ENCODE results near the gene RAPGEF1. TPM values are rescaled to one million over a fixed set of nuclear protein-coding genes. Genes with fewer than 3 reads are reported as not detected.

RAPGEF1 gene
- total RNA-seq, 2 experiments from 2014 or later: 91.9 to 92.3 TPM

- peak overlapping the region; percentile 70 for H3K4me3 Mint-ChIP-seq
- CTCF ChIA-PET: interaction anchor here (0.6 to 3.7 kb wide), 17 partner anchors 8 to 532 kb away, joined by 3 to 46 read pairs (median 5); partner anchors contain the start of gene RAPGEF1
- peak; percentile 52 for DNase-seq
Observed at GRCh38 chr9:131727795-131728545, 11.9 kb downstream of the RAPGEF1 start.

GRCh38 chr9:131727184-131727759, 12.6 kb downstream of the RAPGEF1 start:
- H3K27ac Mint-ChIP-seq: peak overlapping the region; percentile 93
- peaks cover 86% of the 10 kb centered on the region for H3K4me1 Mint-ChIP-seq (ENCODE audit: low read depth)
- ChIA-PET CTCF (interaction anchor here (0.8 to 3.7 kb wide), 12 partner anchors 8 to 532 kb away, joined by 3 to 46 read pairs (median 6); partner anchors contain the start of gene RAPGEF1), POLR2A (interaction anchor here (0.6 to 11.1 kb wide), 10 partner anchors 9 to 183 kb away, joined by 3 to 76 read pairs (median 7); partner anchors contain the start of gene RAPGEF1)
- no peaks in the 10 kb centered on the region for H3K9me3 Mint-ChIP-seq
- intact Hi-C loops (cut with micrococcal nuclease): no loop called here
- peak; percentile 59 for DNase-seq
- peak overlapping the region; percentile 70 for H3K4me3 Mint-ChIP-seq
- H3K36me3 Mint-ChIP-seq: peaks cover 13% of the 10 kb centered on the region
- H3K27me3 Mint-ChIP-seq: no peaks in the 10 kb centered on the region

More at GRCh38 chr9:131727795-131728545, 11.9 kb downstream of the RAPGEF1 start:
- Mint-ChIP-seq H3K4me1 (ENCODE audit: low read depth) (peaks cover 92% of the 10 kb centered on the region), H3K27ac (peak overlapping the region; percentile 93), H3K9me3 (no peaks in the 10 kb centered on the region), H3K36me3 (peaks cover 13% of the 10 kb centered on the region), H3K27me3 (no peaks in the 10 kb centered on the region)
- POLR2A ChIA-PET: interaction anchor here (0.8 to 11.1 kb wide), 12 partner anchors 8 to 100 kb away, joined by 3 to 76 read pairs (median 7); partner anchors contain the start of gene RAPGEF1
- intact Hi-C loops (cut with micrococcal nuclease): loop anchor here (1.0 kb wide), 2 partner anchors 8 to 18 kb away; no protein-coding TSS in a partner anchor

- peaks cover 83% of the 10 kb centered on the region for H3K4me1 Mint-ChIP-seq (ENCODE audit: low read depth)
- POLR2A ChIA-PET: interaction anchor here (0.6 to 1.5 kb wide), 2 partner anchors 11 to 15 kb away, joined by 3 to 7 read pairs; no protein-coding TSS in a partner anchor
- H3K27ac Mint-ChIP-seq: peak overlapping the region; percentile 57
- no peaks in the 10 kb centered on the region for H3K27me3 Mint-ChIP-seq
- no peak for DNase-seq
- intact Hi-C loops (cut with micrococcal nuclease): no loop called here
- peaks cover 9% of the 10 kb centered on the region for H3K36me3 Mint-ChIP-seq
- H3K4me3 Mint-ChIP-seq: no peak overlapping the region
- CTCF ChIA-PET: no interaction called here
- H3K9me3 Mint-ChIP-seq: no peaks in the 10 kb centered on the region
Observed at GRCh38 chr9:131724683-131725082, 15.2 kb downstream of the RAPGEF1 start.

- POLR2A ChIA-PET: interaction anchor here (1.7 kb wide), 1 partner anchor 8 kb away, joined by 4 read pairs; no protein-coding TSS in a partner anchor
- H3K27ac Mint-ChIP-seq: peak overlapping the region; percentile 1
- intact Hi-C loops (cut with micrococcal nuclease): no loop called here
Observed at GRCh38 chr9:131723632-131724031, 16.2 kb downstream of the RAPGEF1 start.

GRCh38 chr9:131722255-131722654, 17.6 kb downstream of the RAPGEF1 start:
- DNase-seq: no peak
- no peak overlapping the region for H3K4me3 Mint-ChIP-seq
- H3K27ac Mint-ChIP-seq: peak overlapping the region; percentile 8
- no peaks in the 10 kb centered on the region for H3K9me3 Mint-ChIP-seq
- no peaks in the 10 kb centered on the region for H3K27me3 Mint-ChIP-seq
- ChIA-PET POLR2A (interaction anchor here (1.7 kb wide), 1 partner anchor 10 kb away, joined by 4 read pairs; no protein-coding TSS in a partner anchor), CTCF (interaction anchor here (0.6 to 1.0 kb wide), 3 partner anchors 17 to 44 kb away, joined by 3 to 4 read pairs (median 3); no protein-coding TSS in a partner anchor)
- peaks cover 82% of the 10 kb centered on the region for H3K4me1 Mint-ChIP-seq (ENCODE audit: low read depth)
- intact Hi-C loops (cut with micrococcal nuclease): no loop called here
- H3K36me3 Mint-ChIP-seq: peaks cover 7% of the 10 kb centered on the region

More at GRCh38 chr9:131723632-131724031, 16.2 kb downstream of the RAPGEF1 start:
- H3K4me1 Mint-ChIP-seq (ENCODE audit: low read depth): peaks cover 84% of the 10 kb centered on the region
- peaks cover 7% of the 10 kb centered on the region for H3K36me3 Mint-ChIP-seq
- no peaks in the 10 kb centered on the region for H3K27me3 Mint-ChIP-seq
- DNase-seq: no peak
- CTCF ChIA-PET: no interaction called here
- no peak overlapping the region for H3K4me3 Mint-ChIP-seq
- H3K9me3 Mint-ChIP-seq: no peaks in the 10 kb centered on the region

GRCh38 chr9:131721076-131721475, 18.8 kb downstream of the RAPGEF1 start:
- H3K27ac Mint-ChIP-seq: no peak overlapping the region
- H3K4me3 Mint-ChIP-seq: no peak overlapping the region
- CTCF ChIA-PET: no interaction called here

GRCh38 chr9:131720330-131720729, 19.5 kb downstream of the RAPGEF1 start:
- POLR2A ChIA-PET: interaction anchor here (0.8 to 2.5 kb wide), 7 partner anchors 9 to 51 kb away, joined by 3 to 11 read pairs (median 10); no protein-coding TSS in a partner anchor
- H3K36me3 Mint-ChIP-seq: peaks cover 9% of the 10 kb centered on the region

More at GRCh38 chr9:131721076-131721475, 18.8 kb downstream of the RAPGEF1 start:
- intact Hi-C loops (cut with micrococcal nuclease): no loop called here
- Mint-ChIP-seq H3K4me1 (ENCODE audit: low read depth) (peaks cover 76% of the 10 kb centered on the region), H3K9me3 (no peaks in the 10 kb centered on the region), H3K27me3 (no peaks in the 10 kb centered on the region), H3K36me3 (peaks cover 7% of the 10 kb centered on the region)
- no peak for DNase-seq
- POLR2A ChIA-PET: interaction anchor here (2.1 to 2.5 kb wide), 3 partner anchors 8 to 44 kb away, joined by 6 to 11 read pairs (median 10); no protein-coding TSS in a partner anchor

GRCh38 chr9:131719262-131719908, 20.5 kb downstream of the RAPGEF1 start:
- CTCF ChIA-PET: interaction anchor here (1.1 to 2.1 kb wide), 6 partner anchors 9 to 128 kb away, joined by 3 to 9 read pairs (median 6); no protein-coding TSS in a partner anchor
- peak overlapping the region; percentile 86 for H3K27ac Mint-ChIP-seq
- intact Hi-C loops (cut with micrococcal nuclease): loop anchor here (1.0 kb wide), 1 partner anchor 9 kb away; no protein-coding TSS in a partner anchor
- peaks cover 9% of the 10 kb centered on the region for H3K36me3 Mint-ChIP-seq
- POLR2A ChIA-PET: interaction anchor here (0.7 to 2.5 kb wide), 10 partner anchors 8 to 50 kb away, joined by 3 to 11 read pairs (median 5); no protein-coding TSS in a partner anchor
- no peak for DNase-seq
- H3K4me1 Mint-ChIP-seq (ENCODE audit: low read depth): peaks cover 70% of the 10 kb centered on the region
- H3K4me3 Mint-ChIP-seq: no peak overlapping the region
- no peaks in the 10 kb centered on the region for H3K9me3 Mint-ChIP-seq
- no peaks in the 10 kb centered on the region for H3K27me3 Mint-ChIP-seq

More at GRCh38 chr9:131720330-131720729, 19.5 kb downstream of the RAPGEF1 start:
- peaks cover 74% of the 10 kb centered on the region for H3K4me1 Mint-ChIP-seq (ENCODE audit: low read depth)
- CTCF ChIA-PET: interaction anchor here (1.2 to 2.1 kb wide), 4 partner anchors 8 to 129 kb away, joined by 3 to 9 read pairs (median 8); no protein-coding TSS in a partner anchor
- peak; percentile 77 for DNase-seq
- H3K4me3 Mint-ChIP-seq: peak overlapping the region; percentile 37
- intact Hi-C loops (cut with micrococcal nuclease): loop anchor here (1.0 kb wide), 1 partner anchor 8 kb away; no protein-coding TSS in a partner anchor
- H3K27me3 Mint-ChIP-seq: no peaks in the 10 kb centered on the region
- no peaks in the 10 kb centered on the region for H3K9me3 Mint-ChIP-seq
- H3K27ac Mint-ChIP-seq: peak overlapping the region; percentile 86

GRCh38 chr9:131717719-131718460, 22.0 kb downstream of the RAPGEF1 start:
- Mint-ChIP-seq H3K4me1 (ENCODE audit: low read depth) (peaks cover 69% of the 10 kb centered on the region), H3K27ac (no peak overlapping the region), H3K4me3 (no peak overlapping the region), H3K9me3 (no peaks in the 10 kb centered on the region), H3K27me3 (no peaks in the 10 kb centered on the region), H3K36me3 (peaks cover 9% of the 10 kb centered on the region)
- POLR2A ChIA-PET: no interaction called here
- DNase-seq: no peak
- CTCF ChIA-PET: no interaction called here
- intact Hi-C loops (cut with micrococcal nuclease): no loop called here

GRCh38 chr9:131715906-131716305, 24.0 kb downstream of the RAPGEF1 start:
- CTCF ChIA-PET: no interaction called here
- Mint-ChIP-seq H3K9me3 (no peaks in the 10 kb centered on the region), H3K27me3 (no peaks in the 10 kb centered on the region), H3K36me3 (peaks cover 9% of the 10 kb centered on the region), H3K4me1 (ENCODE audit: low read depth) (peaks cover 77% of the 10 kb centered on the region), H3K4me3 (no peak overlapping the region), H3K27ac (no peak overlapping the region)
- DNase-seq: no peak
- intact Hi-C loops (cut with micrococcal nuclease): no loop called here
- POLR2A ChIA-PET: interaction anchor here (1.1 kb wide), 1 partner anchor 37 kb away, joined by 3 read pairs; no protein-coding TSS in a partner anchor

GRCh38 chr9:131714821-131715220, 25.1 kb downstream of the RAPGEF1 start:
- Mint-ChIP-seq H3K36me3 (peaks cover 9% of the 10 kb centered on the region), H3K4me3 (no peak overlapping the region), H3K4me1 (ENCODE audit: low read depth) (peaks cover 76% of the 10 kb centered on the region), H3K27ac (no peak overlapping the region), H3K9me3 (no peaks in the 10 kb centered on the region), H3K27me3 (no peaks in the 10 kb centered on the region)
- ChIA-PET CTCF (no interaction called here), POLR2A (interaction anchor here (1.1 kb wide), 1 partner anchor 15 kb away, joined by 4 read pairs; no protein-coding TSS in a partner anchor)
- DNase-seq: no peak
- intact Hi-C loops (cut with micrococcal nuclease): no loop called here
